ENCODE results near the gene LIG4.

The LIG4 gene

DNA sequence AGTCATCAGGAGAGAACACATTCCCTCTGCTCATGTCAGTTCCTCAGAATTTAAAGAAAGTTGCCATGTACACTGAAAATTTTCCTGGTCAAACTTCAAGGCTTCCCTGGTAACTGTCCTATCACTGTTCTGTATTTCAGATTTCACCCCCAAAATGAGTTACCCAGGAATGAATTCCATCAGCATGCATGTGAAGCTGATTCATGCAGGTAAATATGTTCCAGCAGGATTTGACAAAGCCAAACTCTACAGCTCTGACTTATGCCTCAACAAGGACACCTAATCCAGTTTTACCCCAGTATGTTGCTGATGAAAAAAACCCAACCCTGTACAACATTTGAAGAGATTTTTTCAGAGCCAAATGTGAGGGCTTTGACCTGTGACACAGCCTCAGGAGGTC lies 21.5 kb downstream of the LIG4 start:
- DNase-seq = no peak

DNA sequence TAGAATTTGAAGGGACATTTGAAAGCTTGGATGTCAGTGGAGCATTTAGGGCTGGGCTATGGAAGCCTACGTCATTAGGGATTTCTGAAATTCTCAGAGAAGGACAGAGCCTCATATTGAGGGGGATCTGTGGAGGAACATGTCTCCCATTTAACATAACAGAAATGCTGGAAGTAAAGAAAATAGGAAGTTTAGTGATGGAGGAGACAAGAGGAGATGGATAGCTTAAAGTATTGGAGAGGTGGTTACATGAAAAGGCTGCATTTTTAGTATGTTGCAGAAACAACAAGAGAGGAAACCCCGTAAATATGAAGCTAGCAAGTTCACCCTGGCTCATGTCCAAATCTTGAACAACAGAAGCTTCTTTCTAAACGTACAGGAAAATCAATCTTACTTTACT lies 24.4 kb downstream of the LIG4 start:
- DNase-seq = no peak

DNA sequence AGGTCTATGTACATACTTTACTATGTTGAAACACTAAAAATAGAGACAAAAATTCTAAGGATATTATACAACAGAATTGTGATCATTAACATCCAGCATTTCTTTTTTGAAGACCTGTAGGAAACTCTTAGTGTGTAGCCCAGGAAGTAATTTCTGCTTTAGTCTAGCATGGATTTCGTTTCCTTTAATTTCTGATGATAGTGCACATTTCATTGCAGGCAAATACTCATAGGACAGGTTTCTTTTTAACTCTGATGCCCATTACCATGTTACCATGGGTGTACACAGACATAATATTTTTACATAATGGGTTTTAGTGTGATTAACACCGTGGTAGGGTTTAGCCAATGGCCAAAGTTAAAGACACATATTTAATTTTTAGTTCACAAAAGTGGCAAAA lies 27.1 kb downstream of the LIG4 start:
- DNase-seq = no peak

DNA sequence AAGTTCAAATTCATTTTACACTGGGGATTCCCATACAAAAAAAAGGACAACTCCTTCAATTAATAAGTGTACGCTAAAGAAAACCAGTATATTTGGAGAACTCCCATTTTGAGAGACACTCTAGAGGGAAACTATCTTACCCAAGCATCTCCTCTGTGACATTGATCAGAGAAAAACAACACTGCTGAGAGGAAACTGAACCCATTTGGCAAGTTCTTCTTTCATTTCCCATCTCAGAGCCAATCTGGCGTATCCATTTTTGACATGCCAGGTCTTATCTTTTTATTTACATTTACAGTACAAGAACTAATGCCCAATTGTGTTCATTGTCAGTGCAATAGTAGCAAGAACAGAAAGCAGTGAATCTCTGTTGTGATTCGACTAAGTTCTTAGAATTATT lies 30.1 kb downstream of the LIG4 start:
- no peak for DNase-seq

DNA sequence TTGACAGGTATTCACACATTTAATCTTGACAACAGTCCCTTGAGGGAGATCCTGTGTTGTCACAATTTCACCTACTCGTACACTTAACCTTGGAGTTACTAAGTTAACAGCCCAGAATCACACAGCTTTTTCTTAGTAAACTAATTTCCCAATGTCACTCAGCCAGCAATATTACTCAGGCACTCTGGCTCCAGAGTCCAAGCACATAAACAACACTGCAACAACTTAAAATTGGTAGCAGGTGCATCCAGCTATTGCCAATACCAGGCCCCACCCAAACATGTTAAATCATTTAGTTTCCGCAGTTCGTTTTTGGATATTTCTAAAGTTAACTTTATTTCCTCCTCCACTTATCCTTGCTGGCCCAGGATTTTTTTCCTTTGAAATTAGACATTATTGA lies 32.7 kb downstream of the LIG4 start:
- DNase-seq = no peak

DNA sequence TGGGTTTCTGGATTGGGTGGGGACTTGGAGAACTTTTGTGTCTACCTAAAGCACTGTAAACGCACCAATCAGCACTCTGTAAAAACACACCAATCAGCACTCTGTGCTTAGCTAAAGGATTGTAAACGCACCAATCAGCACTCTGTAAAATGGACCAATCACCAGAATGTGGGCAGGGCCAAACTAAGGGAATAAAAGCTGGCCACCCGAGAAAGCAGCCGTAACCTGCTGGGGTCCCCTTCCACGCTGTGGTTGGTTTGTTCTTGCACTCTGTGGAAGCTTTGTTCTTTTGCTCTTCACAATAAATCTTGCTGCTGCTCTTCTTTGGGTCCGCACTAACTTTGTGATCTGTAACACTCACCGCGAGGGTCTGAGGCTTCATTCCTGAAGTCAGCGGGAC lies 37.3 kb downstream of the LIG4 start:
- no peak for DNase-seq

DNA sequence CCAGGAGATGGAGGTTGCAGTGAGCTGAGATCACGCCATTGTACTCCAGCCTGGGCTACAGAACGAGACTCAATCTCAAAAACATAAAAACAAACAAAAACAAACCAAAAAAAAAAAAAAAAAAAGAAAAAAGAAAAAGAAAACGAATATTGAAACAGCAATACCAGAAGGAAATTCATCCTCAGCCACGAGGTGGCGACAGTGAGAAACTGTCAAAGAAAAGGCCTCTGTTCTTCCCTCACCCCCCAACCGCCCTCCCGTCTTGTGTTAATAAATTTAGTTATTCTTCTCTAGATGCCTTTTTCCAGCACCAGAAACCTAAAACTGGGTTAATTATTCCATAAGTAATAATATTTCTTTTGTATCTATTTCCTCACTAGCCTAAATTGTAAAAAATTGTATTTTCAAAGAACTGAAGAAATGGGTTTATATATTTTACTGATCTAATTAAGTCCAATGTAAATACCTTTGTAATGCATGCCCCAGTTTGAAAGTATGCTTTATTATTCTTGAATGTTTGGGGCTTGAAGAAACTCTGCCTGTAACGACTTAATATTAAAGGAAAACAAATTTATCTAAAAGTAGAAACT lies 38.6 kb downstream of the LIG4 start:
- peak; percentile 38 for DNase-seq

DNA sequence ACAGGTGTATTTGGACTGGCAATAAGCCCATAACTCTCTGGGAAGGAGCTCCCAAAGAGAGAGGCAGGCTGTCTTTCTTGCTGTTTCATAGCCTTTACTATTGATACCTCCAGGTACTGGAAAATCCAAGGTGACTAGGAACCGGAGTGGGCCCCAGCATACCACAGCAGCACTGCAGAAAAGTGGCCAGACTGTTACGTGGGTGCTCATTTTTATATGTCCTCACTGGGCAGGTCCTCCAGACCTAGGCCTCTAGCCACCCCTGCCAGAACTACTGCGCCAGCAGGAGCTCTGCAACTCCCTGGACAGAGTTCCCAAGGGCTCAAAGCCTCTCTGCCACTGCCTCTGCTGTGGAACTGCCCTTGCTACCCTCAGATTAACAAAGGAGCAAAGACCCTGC lies 46.4 kb downstream of the LIG4 start:
- no peak for DNase-seq

DNA sequence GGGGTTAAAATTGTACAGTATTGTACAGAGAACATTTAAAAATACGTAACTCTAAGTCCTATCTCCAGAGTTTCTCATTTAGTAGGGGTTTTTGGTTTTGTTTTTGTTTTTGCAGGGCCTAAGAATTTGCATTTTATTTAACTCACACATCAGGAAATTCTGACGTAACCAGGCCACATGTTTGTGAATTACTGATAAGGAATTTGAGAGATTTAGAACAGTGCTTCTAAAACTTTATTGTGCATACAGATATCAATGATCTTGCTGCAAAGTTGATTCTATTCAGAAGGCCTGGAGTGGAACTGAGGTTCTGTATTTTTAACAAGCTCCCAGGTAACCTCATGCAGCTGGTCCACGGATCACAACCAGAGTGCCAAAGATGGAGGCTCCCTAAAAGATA lies 49.3 kb downstream of the LIG4 start:
- no peak for DNase-seq

DNA sequence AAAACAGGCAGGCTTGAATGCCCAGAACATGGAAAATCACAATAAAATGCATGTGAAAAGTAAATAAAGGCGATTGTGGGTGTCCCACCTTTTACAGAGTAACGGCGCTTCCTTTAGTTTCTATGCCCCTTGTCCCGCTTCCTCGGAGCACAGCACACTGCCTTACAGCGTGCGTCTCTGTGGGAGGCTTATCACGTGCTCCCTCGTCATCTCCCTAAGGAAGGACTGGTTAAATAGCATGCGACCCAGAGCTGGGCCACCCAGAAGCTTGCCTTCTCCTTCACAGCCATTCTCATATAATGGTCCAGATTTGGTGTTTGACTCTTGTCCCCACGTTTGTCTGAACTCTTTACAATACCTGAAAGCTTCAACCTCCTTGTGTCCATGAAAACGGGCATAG lies 56.6 kb downstream of the LIG4 start:
- no peak for DNase-seq
